Fibroblast of skin of left quadriceps (primary cell): Measurements from ENCODE around the gene CD52.
"Not testable (repeated sequence)": the region's sequence is repeated elsewhere in the genome, so short reads cannot be mapped to it uniquely, and the experiment has no call there.

Source experiments
- DNase-seq, 2 experiments: peaks; one replicate each; pipeline ENCODE4 v3.0.0-alpha.2; 2013; ENCODE audit warnings: low read depth in 2 of 2

Gene CD52

GRCh38 chr1:26333312-26333711, 15.6 kb downstream of the CD52 start:
- not testable (repeated sequence) for DNase-seq

- DNase-seq: no peak
Observed at GRCh38 chr1:26335774-26336476, 18.2 kb downstream of the CD52 start.

- DNase-seq: no peak
Observed at GRCh38 chr1:26336477-26337205, 18.9 kb downstream of the CD52 start.

- DNase-seq: no peak
Observed at GRCh38 chr1:26337206-26337535, 19.4 kb downstream of the CD52 start.

GRCh38 chr1:26337625-26338024, 19.9 kb downstream of the CD52 start:
- DNase-seq: no peak

GRCh38 chr1:26338670-26339069, 20.9 kb downstream of the CD52 start:
- no peak for DNase-seq

- DNase-seq: no peak
Observed at GRCh38 chr1:26340047-26340481, 22.3 kb downstream of the CD52 start.

GRCh38 chr1:26344147-26344920, 26.6 kb downstream of the CD52 start:
- no peak for DNase-seq

GRCh38 chr1:26345718-26346117, 28.0 kb downstream of the CD52 start:
- no peak for DNase-seq

- no peak for DNase-seq
Observed at GRCh38 chr1:26346274-26347033, 28.7 kb downstream of the CD52 start.

GRCh38 chr1:26349188-26349876, 31.6 kb downstream of the CD52 start:
- no peak for DNase-seq

GRCh38 chr1:26349877-26350244, 32.1 kb downstream of the CD52 start:
- DNase-seq: no peak

- no peak for DNase-seq
Observed at GRCh38 chr1:26350343-26350700, 32.6 kb downstream of the CD52 start.

- DNase-seq: no peak
Observed at GRCh38 chr1:26350701-26351589, 33.2 kb downstream of the CD52 start.

- no peak for DNase-seq
Observed at GRCh38 chr1:26351590-26352337, 34.0 kb downstream of the CD52 start.

- DNase-seq: no peak
Observed at GRCh38 chr1:26352338-26352679, 34.6 kb downstream of the CD52 start.

GRCh38 chr1:26353210-26353859, 35.6 kb downstream of the CD52 start:
- no peak for DNase-seq

GRCh38 chr1:26353976-26354820, 36.4 kb downstream of the CD52 start, which contains the start of gene CRYBG2:
TSS of gene CRYBG2 (minus strand) at chr1:26354130. CDS start at chr1:26346657, 7,473 bp downstream.
- DNase-seq: no peak
